AG20443 (cell line): ENCODE results near the gene CNNM3.

ENCODE experiments used
- DNase-seq: peaks from one replicate; pipeline ENCODE4 v3.0.0; 2012; ENCODE audit warnings: low spot score, mixed read lengths

CNNM3 gene

DNA sequence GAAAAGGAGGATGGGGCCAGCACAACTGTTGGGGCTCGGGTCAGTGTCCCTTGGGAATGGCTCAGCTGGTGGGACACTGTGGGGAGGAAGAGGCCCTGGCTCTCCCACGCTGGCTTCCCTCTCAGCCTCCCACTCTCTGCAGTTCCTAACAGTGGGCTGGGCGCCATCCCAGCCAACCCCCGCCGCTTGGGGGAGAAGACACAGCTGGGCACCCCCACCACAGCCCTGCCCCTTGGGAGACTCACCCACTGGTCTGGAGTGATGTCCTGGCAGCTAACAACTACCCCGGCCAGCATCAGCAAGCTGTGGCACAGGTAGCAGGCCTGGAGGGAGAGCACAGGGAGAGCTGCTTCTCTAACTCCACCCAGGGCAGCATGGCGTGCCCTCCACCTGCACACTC lies 62.1 kb downstream of the CNNM3 start:
- no peak for DNase-seq

DNA sequence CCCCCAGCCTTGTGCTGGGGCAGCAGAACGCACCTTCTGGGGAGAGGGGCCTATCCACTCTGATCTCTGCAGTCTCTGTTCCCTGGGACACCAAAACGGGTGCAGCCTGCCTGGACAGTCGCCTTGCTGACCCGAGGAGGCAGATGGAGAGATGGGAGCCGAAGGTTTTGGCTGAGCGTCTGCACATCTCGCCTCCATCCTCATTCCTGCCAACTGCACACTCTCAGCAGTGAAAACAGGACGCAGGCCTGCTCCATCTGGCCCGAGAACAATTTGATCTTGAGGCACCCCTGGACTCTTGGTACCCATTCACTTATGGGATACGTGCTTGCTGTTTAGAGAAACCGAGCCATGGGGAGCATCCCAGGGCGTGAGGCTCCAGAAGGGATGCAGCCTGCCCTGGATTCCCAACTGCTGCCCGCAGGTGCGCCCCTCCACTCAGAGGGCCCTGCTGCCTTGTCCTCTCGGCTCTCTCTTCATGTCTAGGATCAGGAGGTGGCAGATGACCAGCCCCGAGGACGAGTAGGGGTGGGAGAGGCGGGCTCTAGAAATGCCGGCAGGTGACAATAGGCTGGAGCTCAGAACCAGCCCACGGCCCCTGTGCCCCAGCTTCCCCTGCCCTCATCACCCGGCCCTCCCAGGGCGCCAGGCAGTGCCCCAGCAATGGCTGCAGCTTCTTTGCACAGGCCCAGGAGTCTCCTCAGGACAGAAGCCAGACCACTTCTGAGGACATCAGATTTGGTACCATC lies 62.9 kb downstream of the CNNM3 start:
- DNase-seq: no peak

GRCh38 chr2:96879545-96880040 lies 63.5 kb downstream of the CNNM3 start:
- no peak for DNase-seq

GRCh38 chr2:96880891-96881273 lies 64.8 kb downstream of the CNNM3 start:
- DNase-seq: no peak

DNA sequence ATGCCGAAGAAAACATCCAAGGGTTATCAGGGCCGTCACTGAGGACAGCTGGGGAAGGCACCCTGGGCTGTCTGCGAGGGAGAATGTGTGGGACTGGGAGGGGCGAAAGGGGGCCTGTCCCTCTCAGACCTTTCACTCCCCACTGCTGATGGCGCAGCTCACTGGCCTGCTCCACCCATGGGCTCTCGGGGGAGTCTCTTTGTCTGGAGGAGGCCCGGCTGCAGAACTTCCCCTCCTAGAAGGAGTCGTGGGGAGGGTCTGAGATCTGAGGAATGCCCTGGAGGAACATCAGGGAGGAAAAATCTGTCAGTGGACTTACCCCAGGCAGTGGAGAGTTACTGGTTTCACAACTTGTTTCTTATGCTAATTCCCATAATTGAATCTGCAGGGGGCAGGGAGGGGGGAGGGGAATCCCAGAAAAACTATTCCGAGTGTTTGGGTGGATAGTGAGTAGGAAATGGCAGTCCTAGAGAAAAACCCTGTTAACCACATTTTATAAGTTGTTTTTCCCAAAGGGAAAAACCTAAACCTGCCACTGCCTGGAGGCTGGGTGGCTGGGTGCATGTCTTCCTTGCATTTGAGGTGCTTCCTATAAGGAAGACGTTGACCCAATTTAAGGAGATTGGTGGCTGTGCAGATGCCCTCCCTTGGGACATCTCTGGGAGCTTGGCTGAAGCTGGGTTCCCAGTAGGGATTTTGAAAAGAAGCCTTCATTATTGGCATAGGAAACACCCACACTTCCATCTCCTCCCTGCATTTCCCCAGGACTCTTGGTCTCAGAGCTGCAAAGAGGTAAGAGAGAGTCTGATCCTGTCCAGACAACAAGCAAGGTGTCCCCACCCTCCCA lies 65.5 kb downstream of the CNNM3 start:
- DNase-seq: no peak

GRCh38 chr2:96882230-96882629 lies 66.2 kb downstream of the CNNM3 start:
- no peak for DNase-seq

DNA sequence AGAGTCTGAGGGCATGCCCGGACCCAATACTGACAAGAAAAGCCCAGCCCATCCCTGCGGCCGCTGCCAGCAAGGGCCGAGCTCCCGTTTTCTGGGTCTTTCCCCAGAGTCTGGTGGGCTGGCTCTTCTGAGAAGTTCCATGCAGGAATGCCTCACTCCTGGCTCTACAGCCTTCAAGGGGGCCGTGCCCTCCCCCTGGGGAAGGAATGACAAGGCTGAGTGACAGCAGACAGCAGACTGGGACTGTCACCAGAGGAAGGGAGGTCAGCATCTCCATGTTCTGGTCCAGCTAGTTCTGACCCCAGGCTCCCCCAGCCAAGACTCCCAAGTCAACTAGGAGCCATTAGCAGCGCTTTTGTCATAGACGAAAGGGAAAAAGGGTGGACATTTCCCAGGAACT lies 66.8 kb downstream of the CNNM3 start:
- no peak for DNase-seq

DNA sequence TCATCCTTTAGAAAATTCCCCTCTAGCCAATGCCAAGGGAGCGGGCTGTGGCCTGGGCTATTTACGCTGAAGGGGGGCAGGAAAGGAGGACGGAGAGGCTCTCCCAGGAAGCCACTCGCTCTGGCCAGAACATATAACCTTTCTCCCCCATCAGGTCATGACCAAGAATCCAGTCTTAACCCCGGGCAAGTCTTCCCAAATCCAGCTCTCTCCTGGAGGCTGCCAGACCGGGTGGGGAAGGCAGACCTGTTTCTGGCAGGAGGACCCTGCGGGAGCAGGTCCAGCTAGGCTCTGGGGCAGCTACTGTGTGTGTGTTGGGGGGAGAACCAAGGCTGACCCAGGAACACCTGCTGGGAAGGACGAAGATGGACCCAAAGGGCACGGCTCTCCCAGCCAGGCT lies 67.2 kb downstream of the CNNM3 start:
- no peak for DNase-seq
